Measurements from ENCODE around the gene DYNC1H1. TPM values are rescaled to one million over a fixed set of nuclear protein-coding genes. Genes with fewer than 3 reads are reported as not detected.

Gene DYNC1H1
- total RNA-seq, 1 experiment from 2014 or later = 361 TPM

DNA sequence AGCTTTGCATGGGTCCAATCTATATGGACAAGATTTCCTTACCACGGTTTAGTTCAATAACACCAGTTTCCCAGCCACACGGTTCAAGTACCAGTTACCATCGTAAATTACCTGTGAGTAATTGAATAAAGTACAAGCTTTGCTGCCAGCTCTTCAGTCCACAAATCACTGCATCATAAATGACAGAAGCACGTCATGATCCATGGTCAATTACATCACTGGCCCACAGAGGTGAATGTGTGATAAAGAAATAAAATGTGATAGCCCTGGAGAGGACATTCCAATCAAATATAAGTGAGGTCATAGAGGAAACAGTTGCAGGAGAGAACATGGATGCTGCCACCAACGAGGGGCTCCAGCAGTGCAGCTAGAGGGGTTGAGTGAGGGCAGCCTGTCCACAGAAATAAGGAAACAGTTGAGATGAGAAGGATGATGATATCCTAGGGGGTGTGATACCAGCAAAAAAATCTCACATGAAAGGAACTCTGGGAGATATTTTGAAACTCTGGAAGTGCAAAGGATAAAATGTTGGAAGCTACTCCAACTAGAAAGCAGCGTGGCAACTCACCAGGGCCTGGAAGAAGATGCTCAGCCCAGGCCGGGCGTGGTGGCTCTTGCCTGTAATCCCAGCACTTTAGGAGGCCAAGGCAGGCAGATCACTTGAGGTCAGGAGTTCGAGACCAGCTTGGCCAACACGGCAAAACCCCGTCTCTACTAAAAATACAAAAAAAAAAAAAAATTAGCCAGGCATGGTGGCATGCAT, 5.8 kb upstream of the DYNC1H1 start:
- H3K79me2 ChIP-seq (ENCODE audit: insufficient read depth, low read length) = no peaks in the 10 kb centered on the region
- no peak overlapping the region for H2AFZ ChIP-seq (ENCODE audit: low read depth, low read length, poor library complexity, severe bottlenecking)
- no peak overlapping the region for H3K27ac ChIP-seq (ENCODE audit: low read depth, low read length)
- intact Hi-C loops (cut with micrococcal nuclease) = no loop called here
- no peaks in the 10 kb centered on the region for H3K9me3 ChIP-seq (ENCODE audit: control insufficient read depth in 1 of 2, insufficient read depth in 1 of 2, low read depth in 1 of 2, low read length in 2 of 2)
- ATAC-seq (no peak), DNase-seq (ENCODE audit: low read depth, low spot score) (no peak)
- no TSS peak for BruUV-seq (replicated peaks)
- no peak overlapping the region for H3K4me2 ChIP-seq (ENCODE audit: low read length)
- no peaks in the 10 kb centered on the region for H3K27me3 ChIP-seq (ENCODE audit: insufficient read depth, low read length)
- no peaks in the 10 kb centered on the region for H3K9me2 ChIP-seq (ENCODE audit: insufficient read depth)
- no peak overlapping the region for H3K9ac ChIP-seq (ENCODE audit: low read length)
- CTCF ChIA-PET = interaction anchor here (1.4 kb wide), 1 partner anchor 14 kb away, joined by 4 read pairs; no protein-coding TSS in a partner anchor
- RAD21 ChIA-PET (ENCODE audit: low non-redundant PET in 1 of 2, low total read pairs in 2 of 2, uncharacterized antibody in 2 of 2, unreplicated experiment in 2 of 2) = no interaction called here
- no peak overlapping the region for H3K4me3 ChIP-seq (replicated peaks in 1 of 2; ENCODE audit: low read depth in 1 of 2, low read length in 2 of 2)
- H4K20me1 ChIP-seq (ENCODE audit: insufficient read depth) = no peaks in the 10 kb centered on the region
- POLR2A ChIA-PET = interaction anchor here (0.7 kb wide), 1 partner anchor 244 kb away, joined by 4 read pairs; no protein-coding TSS in a partner anchor
- H3K36me3 ChIP-seq (ENCODE audit: control insufficient read depth in 1 of 2, insufficient read depth in 2 of 2, low read length in 2 of 2) = no peaks in the 10 kb centered on the region
- peaks cover 12 to 30% of the 10 kb centered on the region in 2 experiments; a peak in 3 of 4 replicates for H3K4me1 ChIP-seq (ENCODE audit: control insufficient read depth in 1 of 2, insufficient read depth in 2 of 2, low read length in 2 of 2)
- TF ChIP-seq, protein P1, sequence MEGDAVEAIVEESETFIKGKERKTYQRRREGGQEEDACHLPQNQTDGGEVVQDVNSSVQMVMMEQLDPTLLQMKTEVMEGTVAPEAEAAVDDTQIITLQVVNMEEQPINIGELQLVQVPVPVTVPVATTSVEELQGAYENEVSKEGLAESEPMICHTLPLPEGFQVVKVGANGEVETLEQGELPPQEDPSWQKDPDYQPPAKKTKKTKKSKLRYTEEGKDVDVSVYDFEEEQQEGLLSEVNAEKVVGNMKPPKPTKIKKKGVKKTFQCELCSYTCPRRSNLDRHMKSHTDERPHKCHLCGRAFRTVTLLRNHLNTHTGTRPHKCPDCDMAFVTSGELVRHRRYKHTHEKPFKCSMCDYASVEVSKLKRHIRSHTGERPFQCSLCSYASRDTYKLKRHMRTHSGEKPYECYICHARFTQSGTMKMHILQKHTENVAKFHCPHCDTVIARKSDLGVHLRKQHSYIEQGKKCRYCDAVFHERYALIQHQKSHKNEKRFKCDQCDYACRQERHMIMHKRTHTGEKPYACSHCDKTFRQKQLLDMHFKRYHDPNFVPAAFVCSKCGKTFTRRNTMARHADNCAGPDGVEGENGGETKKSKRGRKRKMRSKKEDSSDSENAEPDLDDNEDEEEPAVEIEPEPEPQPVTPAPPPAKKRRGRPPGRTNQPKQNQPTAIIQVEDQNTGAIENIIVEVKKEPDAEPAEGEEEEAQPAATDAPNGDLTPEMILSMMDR (IDR thresholded peaks at IDR 0.05 in 2 of 3, conservative IDR thresholded peaks at IDR 0.05 in 1 of 3; ENCODE audit: borderline replicate concordance in 1 of 3, insufficient read depth in 1 of 3, low read depth in 2 of 3, low read length in 2 of 3) = no peak
- TF ChIP-seq ELF1 (IDR thresholded peaks at IDR 0.05; ENCODE audit: borderline replicate concordance, low read depth) = no peak
- TF ChIP-seq SIN3A (IDR thresholded peaks at IDR 0.05; ENCODE audit: low read depth) = no peak
- TF ChIP-seq JUND (IDR thresholded peaks at IDR 0.05) = no peak
- TF ChIP-seq POLR2AphosphoS5 (IDR thresholded peaks at IDR 0.05; ENCODE audit: low read depth, low read length) = no peak
- no peak for TF ChIP-seq ZNF274 (IDR thresholded peaks at IDR 0.05; ENCODE audit: low read depth, low read length)
- no peak for TF ChIP-seq EZH2 (IDR thresholded peaks at IDR 0.05)
- no peak for TF ChIP-seq FOSL1 (IDR thresholded peaks at IDR 0.05; ENCODE audit: low read depth)
- no peak for TF ChIP-seq YY1 (IDR thresholded peaks at IDR 0.05; ENCODE audit: extremely low read depth, insufficient replicate concordance, low read depth, low read length)

All from HCT116 (cell line).